Measurements from ENCODE around the gene DEPDC5.

DNA sequence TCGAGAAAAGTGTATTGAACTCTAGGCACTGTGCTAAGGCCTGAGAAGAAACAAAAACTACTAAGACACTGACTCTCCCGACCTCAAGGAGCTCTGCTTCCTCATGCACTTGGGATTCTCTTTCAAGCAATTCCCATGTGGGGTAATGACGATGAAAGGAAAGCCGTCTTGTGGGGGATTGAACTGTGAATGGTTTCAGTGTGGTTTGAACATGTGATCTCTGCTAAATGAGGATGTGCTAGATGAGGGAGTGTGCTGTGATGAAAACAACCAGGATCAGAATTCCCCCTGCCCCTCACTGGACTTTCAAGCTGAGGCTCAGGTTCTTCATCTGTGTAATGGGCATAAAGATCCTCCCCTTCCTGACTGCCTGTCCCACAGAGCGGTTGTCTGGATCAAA lies 74.9 kb downstream of the DEPDC5 start:
- TF ChIP-seq, protein P1, sequence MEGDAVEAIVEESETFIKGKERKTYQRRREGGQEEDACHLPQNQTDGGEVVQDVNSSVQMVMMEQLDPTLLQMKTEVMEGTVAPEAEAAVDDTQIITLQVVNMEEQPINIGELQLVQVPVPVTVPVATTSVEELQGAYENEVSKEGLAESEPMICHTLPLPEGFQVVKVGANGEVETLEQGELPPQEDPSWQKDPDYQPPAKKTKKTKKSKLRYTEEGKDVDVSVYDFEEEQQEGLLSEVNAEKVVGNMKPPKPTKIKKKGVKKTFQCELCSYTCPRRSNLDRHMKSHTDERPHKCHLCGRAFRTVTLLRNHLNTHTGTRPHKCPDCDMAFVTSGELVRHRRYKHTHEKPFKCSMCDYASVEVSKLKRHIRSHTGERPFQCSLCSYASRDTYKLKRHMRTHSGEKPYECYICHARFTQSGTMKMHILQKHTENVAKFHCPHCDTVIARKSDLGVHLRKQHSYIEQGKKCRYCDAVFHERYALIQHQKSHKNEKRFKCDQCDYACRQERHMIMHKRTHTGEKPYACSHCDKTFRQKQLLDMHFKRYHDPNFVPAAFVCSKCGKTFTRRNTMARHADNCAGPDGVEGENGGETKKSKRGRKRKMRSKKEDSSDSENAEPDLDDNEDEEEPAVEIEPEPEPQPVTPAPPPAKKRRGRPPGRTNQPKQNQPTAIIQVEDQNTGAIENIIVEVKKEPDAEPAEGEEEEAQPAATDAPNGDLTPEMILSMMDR (conservative IDR thresholded peaks at IDR 0.05): no peak
- TF ChIP-seq EZH2 (IDR thresholded peaks at IDR 0.05; ENCODE audit: low read depth): no peak

All from PC-9 (cell line).